ENCODE measurements around the gene PROCA1. TPM values are rescaled to one million over a fixed set of nuclear protein-coding genes. Genes with fewer than 3 reads are reported as not detected.

The PROCA1 gene
- total RNA-seq, 1 experiment from 2014 or later = 4.6 TPM

GRCh38 chr17:28714281-28714680, 2.6 kb upstream of the PROCA1 start:
- ChIA-PET POLR2A (ENCODE audit: low non-redundant PET) (no interaction called here), CTCF (no interaction called here)
- BruUV-seq (replicated peaks) = no TSS peak
- no peak overlapping the region for H3K4me3 ChIP-seq (ENCODE audit: low read depth, low read length, poor library complexity, severe bottlenecking)
- intact Hi-C loops (cut with micrococcal nuclease; ENCODE audit: unreplicated experiment) = loop anchor here (5.0 kb wide), 1 partner anchor 52 kb away; the partner anchor contains the start of genes SDF2 and SUPT6H
- DNase-seq (ENCODE audit: low spot score) = no peak
- peaks cover 29% of the 10 kb centered on the region for H3K4me1 ChIP-seq (ENCODE audit: insufficient read depth, low read length, poor library complexity, severe bottlenecking)
- peaks cover 27% of the 10 kb centered on the region for H3K36me3 ChIP-seq (ENCODE audit: insufficient read depth, low read length, poor library complexity, severe bottlenecking)
- TF ChIP-seq CTCF (conservative IDR thresholded peaks at IDR 0.05; ENCODE audit: low read depth, low read length) (no peak), EZH2 (IDR thresholded peaks at IDR 0.05; ENCODE audit: borderline replicate concordance, low read depth, low read length, poor library complexity, severe bottlenecking) (no peak)
- no peaks in the 10 kb centered on the region for H3K9me3 ChIP-seq (ENCODE audit: low read depth, low read length, poor library complexity, severe bottlenecking)
- no peaks in the 10 kb centered on the region for H3K27me3 ChIP-seq (replicated peaks; ENCODE audit: insufficient read depth, low read depth, low read length, poor library complexity)
- no peak overlapping the region for H3K27ac ChIP-seq (ENCODE audit: low read depth, low read length, poor library complexity, severe bottlenecking)

GRCh38 chr17:28712705-28713415, 1.2 kb upstream of the PROCA1 start:
- H3K27ac ChIP-seq (ENCODE audit: low read depth, low read length, poor library complexity, severe bottlenecking) = no peak overlapping the region
- H3K4me3 ChIP-seq (ENCODE audit: low read depth, low read length, poor library complexity, severe bottlenecking) = no peak overlapping the region
- peaks cover 27% of the 10 kb centered on the region for H3K36me3 ChIP-seq (ENCODE audit: insufficient read depth, low read length, poor library complexity, severe bottlenecking)
- TF ChIP-seq EZH2 (IDR thresholded peaks at IDR 0.05; ENCODE audit: borderline replicate concordance, low read depth, low read length, poor library complexity, severe bottlenecking) (no peak), CTCF (conservative IDR thresholded peaks at IDR 0.05; ENCODE audit: low read depth, low read length) (no peak)
- H3K9me3 ChIP-seq (ENCODE audit: low read depth, low read length, poor library complexity, severe bottlenecking) = no peaks in the 10 kb centered on the region
- H3K27me3 ChIP-seq (replicated peaks; ENCODE audit: insufficient read depth, low read depth, low read length, poor library complexity) = no peaks in the 10 kb centered on the region
- no peak for DNase-seq (ENCODE audit: low spot score)
- ChIA-PET POLR2A (ENCODE audit: low non-redundant PET) (interaction anchor here (0.5 to 0.6 kb wide), 2 partner anchors 239 to 366 kb away, joined by 3 to 4 read pairs; no protein-coding TSS in a partner anchor), CTCF (interaction anchor here (1.0 kb wide), 1 partner anchor 14 kb away, joined by 5 read pairs; no protein-coding TSS in a partner anchor)
- BruUV-seq (replicated peaks) = no TSS peak
- intact Hi-C loops (cut with micrococcal nuclease; ENCODE audit: unreplicated experiment) = loop anchor here (5.0 kb wide), 1 partner anchor 51 kb away; the partner anchor contains the start of genes SDF2 and SUPT6H
- H3K4me1 ChIP-seq (ENCODE audit: insufficient read depth, low read length, poor library complexity, severe bottlenecking) = peaks cover 16% of the 10 kb centered on the region

- no peaks in the 10 kb centered on the region for H3K9me3 ChIP-seq (ENCODE audit: low read depth, low read length, poor library complexity, severe bottlenecking)
- peaks cover 27% of the 10 kb centered on the region for H3K36me3 ChIP-seq (ENCODE audit: insufficient read depth, low read length, poor library complexity, severe bottlenecking)
- intact Hi-C loops (cut with micrococcal nuclease; ENCODE audit: unreplicated experiment) = loop anchor here (5.0 kb wide), 1 partner anchor 50 kb away; the partner anchor contains the start of genes SDF2 and SUPT6H
- DNase-seq (ENCODE audit: low spot score) = no peak
- no TSS peak for BruUV-seq (replicated peaks)
- H3K27me3 ChIP-seq (replicated peaks; ENCODE audit: insufficient read depth, low read depth, low read length, poor library complexity) = no peaks in the 10 kb centered on the region
- H3K4me1 ChIP-seq (ENCODE audit: insufficient read depth, low read length, poor library complexity, severe bottlenecking) = peaks cover 16% of the 10 kb centered on the region
- ChIA-PET POLR2A (ENCODE audit: low non-redundant PET) (no interaction called here), CTCF (interaction anchor here (1.0 kb wide), 1 partner anchor 15 kb away, joined by 5 read pairs; no protein-coding TSS in a partner anchor)
- no peak for TF ChIP-seq CTCF (conservative IDR thresholded peaks at IDR 0.05; ENCODE audit: low read depth, low read length)
- TF ChIP-seq EZH2 (IDR thresholded peaks at IDR 0.05; ENCODE audit: borderline replicate concordance, low read depth, low read length, poor library complexity, severe bottlenecking) = no peak
- H3K4me3 ChIP-seq (ENCODE audit: low read depth, low read length, poor library complexity, severe bottlenecking) = no peak overlapping the region
- H3K27ac ChIP-seq (ENCODE audit: low read depth, low read length, poor library complexity, severe bottlenecking) = no peak overlapping the region
Observed at GRCh38 chr17:28712032-28712704, 480 bp upstream of the PROCA1 start.

Measured in A673 (cell line).